Upper lobe of left lung (tissue), 6 donors: ENCODE results near the gene BCKDK. TPM values are rescaled to one million over a fixed set of nuclear protein-coding genes. Genes with fewer than 3 reads are reported as not detected.
A peak's percentile ranks its signal among the peaks of the same experiment; 100 is the strongest.
"Not testable (repeated sequence)": the region's sequence is repeated elsewhere in the genome, so short reads cannot be mapped to it uniquely, and the experiment has no call there.

Experiments
- ATAC-seq, 2 donors: fragments of 200-7000 bp; cut with Tn5 transposase; one replicate each; pipeline ENCODE4 v1.9.1; 2022; ENCODE audit warnings: mild to moderate bottlenecking in 2 of 2, moderate library complexity in 2 of 2; ENCODE audit not compliant: low FRiP score in 2 of 2
- DNase-seq, 2 donors: peaks; one replicate each; pipeline ENCODE4 v3.0.0-alpha.2; 2019 to 2020
- H3K27ac ChIP-seq, 4 donors: fragments of 200-600 bp; sonication (generic); one replicate each; pipeline ENCODE4 v1.5.1; 2016 to 2019
- H3K27me3 ChIP-seq, 4 donors: fragments of 200-600 bp; sonication (generic); one replicate each; pipeline ENCODE4 v1.5.1; 2017 to 2019
- H3K36me3 ChIP-seq, 4 donors: fragments of 200-600 bp; sonication (generic); one replicate each; pipeline ENCODE4 v1.5.1; 2016 to 2019
- H3K4me1 ChIP-seq, 4 donors: fragments of 200-600 bp; sonication (generic); one replicate each; pipeline ENCODE4 v1.5.1; 2018 to 2019
- H3K4me3 ChIP-seq, 4 donors: fragments of 200-600 bp; sonication (generic); one replicate each; pipeline ENCODE4 v1.5.1; 2017 to 2019; ENCODE audit warnings: mild to moderate bottlenecking in 2 of 4, moderate library complexity in 1 of 4
- H3K9me3 ChIP-seq, 4 donors: fragments of 200-600 bp; sonication (generic); one replicate each; pipeline ENCODE4 v1.5.1; 2018 to 2019
- EP300 ChIP-seq, 4 donors: sonication (generic); formaldehyde crosslinking; IDR thresholded peaks; one replicate each; pipeline ENCODE4 v1.5.1; 2017; ENCODE audit warnings: antibody characterized with exemption in 4 of 4, control low read depth in 2 of 4
- POLR2A ChIP-seq, 4 donors: fragments of 450-650 bp; IDR thresholded peaks; one replicate each; pipeline ENCODE4 v1.5.1; 2016 to 2017; ENCODE audit warnings: antibody characterized with exemption in 4 of 4, mild to moderate bottlenecking in 2 of 4
- POLR2AphosphoS5 ChIP-seq, 2 donors: sonication (generic); formaldehyde crosslinking; IDR thresholded peaks; one replicate each; pipeline ENCODE4 v1.5.1; 2017; ENCODE audit warnings: antibody characterized with exemption in 2 of 2
- WGBS, 2 donors: methylation state at CpG; one replicate each; pipeline ENCODE4 v1.1.5; 2017 to 2018; 5-methylcytosine and 5-hydroxymethylcytosine counted together
- total RNA-seq, 6 donors: library from RNA; depleted of rRNA in 4 of 6; stranded (reverse); fragments of >200 nt in 4 of 6; gene quantifications; one replicate each; pipeline versions ENCODE4 v1.1.0 to v1.2.1, GENCODE V29; 2016 to 2021
- TF ChIP-seq, protein P1 (sequence below), 6 experiments: fragments of 450-650 bp in 4 of 6; fragments of 200-600 bp in 2 of 6; sonication (generic) in 2 of 6; IDR thresholded peaks; one replicate each; pipeline ENCODE4 v1.5.1; 2016 to 2019; ENCODE audit warnings: antibody characterized with exemption in 6 of 6
- donor health status: DM: no; HTN: no; CAD: no; lungs with moderate emphysema.
- donor health status: DM: no; HTN: yes; CAD: no; lungs with severe emphysema.

The BCKDK gene
- total RNA-seq, 6 donors from 2014 or later, result 23.2 to 64.4 (median 39.3) TPM

DNA sequence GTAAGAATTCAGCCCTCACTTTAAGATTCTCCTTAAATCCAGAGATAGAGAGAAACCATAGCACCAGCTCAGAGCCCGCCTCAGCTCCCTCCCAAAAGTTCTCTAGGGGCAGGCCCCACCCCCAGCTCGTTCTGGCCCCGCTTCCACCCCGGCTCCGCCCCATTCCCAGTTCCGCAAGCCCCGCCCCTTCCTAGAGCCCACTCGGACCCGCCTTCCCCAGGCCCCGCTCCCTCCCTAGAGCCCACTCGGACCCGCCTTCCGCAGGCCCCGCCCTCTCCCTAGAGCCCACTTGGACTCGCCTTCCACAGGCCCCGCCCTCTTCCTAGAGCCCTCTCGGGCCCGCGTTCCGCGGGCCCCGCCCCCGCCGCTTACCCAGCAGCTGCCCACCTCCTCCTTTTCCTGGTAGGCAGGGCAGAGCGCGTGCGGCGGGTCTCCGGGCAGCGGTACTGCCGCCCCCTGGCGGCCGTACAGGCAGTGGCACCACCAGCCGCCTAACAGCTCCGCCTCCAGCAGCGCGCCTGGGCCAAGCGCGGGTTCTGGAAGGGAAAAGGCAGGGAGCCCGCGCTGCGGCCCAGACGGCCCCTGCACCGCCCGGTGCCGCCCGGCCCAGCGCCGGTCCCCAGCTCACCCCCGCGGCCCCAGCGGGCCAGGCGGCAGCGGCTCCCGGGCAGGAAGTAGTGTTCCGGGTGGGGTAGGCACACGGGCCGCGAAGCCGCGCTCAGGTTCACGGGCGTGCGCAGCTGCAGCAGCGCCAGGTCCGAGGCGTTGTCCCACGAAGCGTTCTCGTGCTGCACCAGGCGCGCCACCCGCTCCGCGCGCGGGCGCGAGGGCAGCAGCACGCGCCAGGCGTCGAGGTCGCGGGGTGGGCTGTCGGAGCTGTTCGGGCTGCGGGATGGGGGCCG lies 34.2 kb downstream of the BCKDK start:
- ATAC-seq (peak; percentile 98), DNase-seq (peak; percentile 99 to 100)
- TF ChIP-seq EP300 (IDR thresholded peaks at IDR 0.05) (no peak), POLR2AphosphoS5 (IDR thresholded peaks at IDR 0.05) (peak; percentile 59 to 63), POLR2A (IDR thresholded peaks at IDR 0.05) (peak in 2 of 4 donors; percentile 43 to 45)
- TF ChIP-seq, protein P1, sequence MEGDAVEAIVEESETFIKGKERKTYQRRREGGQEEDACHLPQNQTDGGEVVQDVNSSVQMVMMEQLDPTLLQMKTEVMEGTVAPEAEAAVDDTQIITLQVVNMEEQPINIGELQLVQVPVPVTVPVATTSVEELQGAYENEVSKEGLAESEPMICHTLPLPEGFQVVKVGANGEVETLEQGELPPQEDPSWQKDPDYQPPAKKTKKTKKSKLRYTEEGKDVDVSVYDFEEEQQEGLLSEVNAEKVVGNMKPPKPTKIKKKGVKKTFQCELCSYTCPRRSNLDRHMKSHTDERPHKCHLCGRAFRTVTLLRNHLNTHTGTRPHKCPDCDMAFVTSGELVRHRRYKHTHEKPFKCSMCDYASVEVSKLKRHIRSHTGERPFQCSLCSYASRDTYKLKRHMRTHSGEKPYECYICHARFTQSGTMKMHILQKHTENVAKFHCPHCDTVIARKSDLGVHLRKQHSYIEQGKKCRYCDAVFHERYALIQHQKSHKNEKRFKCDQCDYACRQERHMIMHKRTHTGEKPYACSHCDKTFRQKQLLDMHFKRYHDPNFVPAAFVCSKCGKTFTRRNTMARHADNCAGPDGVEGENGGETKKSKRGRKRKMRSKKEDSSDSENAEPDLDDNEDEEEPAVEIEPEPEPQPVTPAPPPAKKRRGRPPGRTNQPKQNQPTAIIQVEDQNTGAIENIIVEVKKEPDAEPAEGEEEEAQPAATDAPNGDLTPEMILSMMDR (IDR thresholded peaks at IDR 0.05), result peak; percentile 94 to 100 (median 100)
- Histone ChIP-seq H3K36me3 (no peaks in the 10 kb centered on the region), H3K4me3 (peak overlapping the region; percentile 38 to 63 (median 51)), H3K9me3 (no peaks in the 10 kb centered on the region), H3K4me1 (peaks cover 22 to 40% (median 28%) of the 10 kb centered on the region in 4 donors), H3K27me3 (no peaks in the 10 kb centered on the region), H3K27ac (peak overlapping the region; percentile 80 to 90 (median 86))
- 1 to 3% methylated on average over 17 to 20 of the region's 89 CpGs for WGBS, 2 donors

DNA sequence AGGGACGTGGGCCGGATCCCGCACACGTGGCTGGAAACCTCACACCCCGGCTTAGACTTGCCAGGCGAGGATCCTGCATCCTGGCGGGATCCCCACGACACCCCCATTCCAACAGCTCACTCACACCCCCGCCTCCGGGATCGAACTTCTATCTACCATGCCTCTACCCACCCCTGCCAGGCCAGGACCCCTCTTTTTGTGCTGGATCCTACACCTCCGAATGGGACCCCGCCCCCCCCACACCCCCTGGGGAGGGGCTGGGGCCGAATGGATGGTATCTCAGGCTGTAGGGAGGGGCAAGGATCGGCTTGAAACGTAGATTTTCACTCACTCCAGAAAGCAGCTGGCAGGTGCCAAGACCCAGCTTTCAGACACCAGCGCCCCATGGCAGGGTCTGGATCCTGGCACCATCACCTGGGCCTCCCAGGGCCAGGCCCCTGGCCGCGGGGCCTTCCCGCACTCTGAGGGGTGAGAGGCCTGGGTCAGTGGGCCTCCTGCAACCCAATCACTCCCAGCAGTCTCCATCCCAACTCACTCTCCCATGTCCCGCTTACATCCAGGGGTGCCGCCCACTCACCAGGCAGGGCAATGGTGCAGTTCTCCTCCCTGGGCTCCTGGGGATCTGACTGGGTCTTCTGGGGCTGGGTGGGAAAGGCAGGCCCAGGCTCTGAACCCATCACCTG lies 35.0 kb downstream of the BCKDK start:
- Histone ChIP-seq H3K9me3 (no peaks in the 10 kb centered on the region), H3K4me3 (peak overlapping the region; percentile 38 to 63 (median 51)), H3K36me3 (no peaks in the 10 kb centered on the region), H3K27ac (peak overlapping the region; percentile 80 to 90 (median 86)), H3K4me1 (peaks cover 22 to 41% (median 27%) of the 10 kb centered on the region in 4 donors), H3K27me3 (no peaks in the 10 kb centered on the region)
- TF ChIP-seq POLR2A (IDR thresholded peaks at IDR 0.05) (no peak), POLR2AphosphoS5 (IDR thresholded peaks at IDR 0.05) (no peak), EP300 (IDR thresholded peaks at IDR 0.05) (no peak)
- TF ChIP-seq, protein P1 (IDR thresholded peaks at IDR 0.05), result no peak
- DNase-seq (peak; percentile 21 to 73), ATAC-seq (no peak)
- 57 to 67% methylated on average over 12 to 17 of the region's 22 CpGs for WGBS, 2 donors

DNA sequence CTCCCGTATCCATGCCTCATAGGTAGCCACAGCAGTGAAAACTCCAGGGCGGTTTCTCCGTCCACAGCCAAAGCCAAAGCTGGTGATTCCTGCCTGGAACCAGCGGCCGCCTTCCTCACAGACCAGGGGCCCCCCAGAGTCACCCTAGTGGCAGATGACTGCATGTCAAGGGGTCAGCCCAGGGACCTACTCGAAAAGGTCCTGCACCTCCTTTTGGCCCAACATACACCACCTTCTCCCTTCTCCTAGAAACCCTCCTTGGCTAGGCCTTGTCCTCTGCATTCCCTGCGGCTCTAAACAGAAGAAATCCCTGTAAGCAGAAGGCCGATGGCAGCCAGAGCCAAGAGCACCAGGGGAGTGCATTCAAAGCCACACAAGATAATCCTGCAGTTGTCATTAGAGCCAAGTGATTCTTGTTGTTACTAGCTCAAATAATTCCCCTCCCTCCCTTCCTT lies 35.5 kb downstream of the BCKDK start:
- no peaks in the 10 kb centered on the region for H3K27me3 ChIP-seq
- no peaks in the 10 kb centered on the region for H3K9me3 ChIP-seq
- no peak for ATAC-seq
- no peak overlapping the region for H3K27ac ChIP-seq
- TF ChIP-seq POLR2A (IDR thresholded peaks at IDR 0.05), result no peak
- TF ChIP-seq EP300 (IDR thresholded peaks at IDR 0.05), result no peak
- TF ChIP-seq POLR2AphosphoS5 (IDR thresholded peaks at IDR 0.05), result no peak
- TF ChIP-seq, protein P1 (IDR thresholded peaks at IDR 0.05), result no peak
- no peaks in the 10 kb centered on the region for H3K36me3 ChIP-seq
- peaks cover 23 to 41% (median 26%) of the 10 kb centered on the region in 4 donors for H3K4me1 ChIP-seq
- 87 to 98% methylated on average over 3 to 8 of the region's 8 CpGs for WGBS, 2 donors
- no peak for DNase-seq
- H3K4me3 ChIP-seq, result no peak overlapping the region

DNA sequence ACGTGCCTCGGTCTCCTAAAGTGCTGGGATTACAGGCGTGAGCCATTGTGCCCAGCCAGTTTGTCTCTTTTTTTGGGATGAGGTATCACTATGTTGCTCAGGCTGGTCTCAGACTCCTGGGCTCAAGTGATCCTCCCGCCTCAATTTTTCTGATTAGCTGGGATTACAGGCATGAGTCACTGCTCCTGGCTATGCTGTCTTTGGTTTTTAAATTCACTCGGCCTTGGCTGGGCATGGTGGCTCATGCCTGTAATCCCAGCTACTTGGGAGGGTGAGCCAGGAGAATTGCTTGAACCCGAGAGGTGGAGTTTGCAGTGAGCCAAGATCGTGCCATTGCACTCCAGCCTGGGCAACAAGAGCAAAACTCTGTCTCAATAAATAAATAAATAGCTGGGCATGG lies 36.2 kb downstream of the BCKDK start:
- ATAC-seq, H3K36me3 ChIP-seq, DNase-seq, H3K4me3 ChIP-seq, H3K9me3 ChIP-seq, H3K27me3 ChIP-seq, H3K27ac ChIP-seq: not testable (repeated sequence)
- 88 to 92% methylated on average over 7 of the region's 7 CpGs for WGBS, 2 donors
- peaks cover 17 to 36% (median 22%) of the 10 kb centered on the region in 4 donors for H3K4me1 ChIP-seq

DNA sequence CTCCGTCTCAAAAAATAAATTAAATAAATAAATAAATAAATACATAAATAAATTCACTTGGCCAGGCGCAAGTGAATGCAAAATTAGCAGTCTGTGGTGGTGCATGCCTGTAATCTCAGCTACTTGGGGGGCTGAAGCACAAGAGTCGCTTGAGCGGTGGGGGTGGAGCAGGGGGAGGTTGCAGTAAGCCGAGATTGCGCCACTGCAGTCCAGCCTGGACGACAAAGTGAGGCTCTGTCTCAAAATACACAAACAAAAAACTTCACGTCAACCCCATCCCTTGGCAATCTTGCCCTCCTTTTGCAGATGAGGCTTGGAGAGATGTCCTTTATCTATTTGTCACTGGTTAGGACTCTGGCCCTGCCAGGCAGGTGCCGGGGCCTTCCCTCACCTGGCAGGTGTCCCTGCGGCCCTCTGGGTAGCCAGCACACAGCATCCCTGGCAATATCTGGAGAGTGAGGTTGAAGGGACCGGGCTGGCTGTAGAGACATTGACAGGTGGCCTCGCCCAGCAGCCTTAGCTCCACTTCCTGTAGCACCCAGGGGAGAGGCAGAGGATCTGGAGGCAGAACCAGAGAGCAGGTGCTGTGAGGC lies 37.3 kb downstream of the BCKDK start:
- Histone ChIP-seq H3K27ac (no peak overlapping the region), H3K27me3 (no peaks in the 10 kb centered on the region), H3K4me3 (no peak overlapping the region), H3K36me3 (no peaks in the 10 kb centered on the region), H3K9me3 (no peaks in the 10 kb centered on the region), H3K4me1 (peaks cover 17 to 33% (median 21%) of the 10 kb centered on the region in 4 donors)
- DNase-seq (no peak), ATAC-seq (no peak)
- 74 to 77% methylated on average over 10 to 12 of the region's 12 CpGs for WGBS, 2 donors
- TF ChIP-seq POLR2A (IDR thresholded peaks at IDR 0.05), result no peak
- TF ChIP-seq POLR2AphosphoS5 (IDR thresholded peaks at IDR 0.05), result no peak
- TF ChIP-seq EP300 (IDR thresholded peaks at IDR 0.05), result no peak
- TF ChIP-seq, protein P1 (IDR thresholded peaks at IDR 0.05), result no peak
